Mesendoderm (in vitro differentiated cells): ENCODE measurements around the gene CD38.

ENCODE experiments used
- DNase-seq: peaks from one replicate; pipeline ENCODE4 v3.0.0; 2013
- H2AK5ac ChIP-seq: 2 replicates; pipeline ENCODE4 v1.6.1; 2013; ENCODE audit warnings: low read length, inconsistent platforms
- H2BK120ac ChIP-seq: 2 replicates; pipeline ENCODE4 v1.6.1; 2013; ENCODE audit warnings: low read depth, mild to moderate bottlenecking, low read length, moderate library complexity, mixed read lengths
- H2BK15ac ChIP-seq: replicated peaks from 2 replicates; pipeline ENCODE4 v1.6.1; 2013; ENCODE audit warnings: low read depth, mild to moderate bottlenecking, moderate library complexity
- H2BK5ac ChIP-seq: 2 replicates; pipeline ENCODE4 v1.6.1; 2013; ENCODE audit warnings: low read length, inconsistent platforms
- H3K18ac ChIP-seq: 2 replicates; pipeline ENCODE4 v1.6.1; 2013; ENCODE audit warnings: mild to moderate bottlenecking, low read length, mixed read lengths
- H3K23ac ChIP-seq: one replicate; pipeline ENCODE4 v1.6.1; 2013; ENCODE audit warnings: low read length
- H3K27ac ChIP-seq: 2 replicates; pipeline ENCODE4 v1.5.1; 2013; ENCODE audit warnings: low read depth, mild to moderate bottlenecking, inconsistent platforms, low read length, moderate library complexity
- H3K27me3 ChIP-seq: 2 replicates; pipeline ENCODE4 v1.6.1; 2013; ENCODE audit warnings: low read length, control low read depth, mild to moderate bottlenecking, inconsistent platforms; ENCODE audit not compliant: insufficient read depth, poor library complexity
- H3K36me3 ChIP-seq: 2 replicates; pipeline ENCODE4 v1.6.1; 2013; ENCODE audit warnings: low read length, inconsistent platforms; ENCODE audit not compliant: control insufficient read depth, insufficient read depth
- H3K4ac ChIP-seq: one replicate; pipeline ENCODE4 v1.6.1; 2013; ENCODE audit warnings: low read depth, mild to moderate bottlenecking, low read length, moderate library complexity
- H3K4me1 ChIP-seq: 2 replicates; pipeline ENCODE4 v1.6.1; 2013; ENCODE audit warnings: low read depth, low read length, inconsistent platforms; ENCODE audit not compliant: control insufficient read depth
- H3K4me2 ChIP-seq: 2 replicates; pipeline ENCODE4 v1.6.1; 2013; ENCODE audit warnings: low read length
- H3K4me3 ChIP-seq: 2 replicates; pipeline ENCODE4 v1.5.1; 2013; ENCODE audit warnings: mild to moderate bottlenecking, low read length
- H3K56ac ChIP-seq: one replicate; pipeline ENCODE4 v1.6.1; 2013; ENCODE audit warnings: low read length
- H3K79me1 ChIP-seq: 2 replicates; pipeline ENCODE4 v1.6.1; 2013; ENCODE audit warnings: low read length, inconsistent platforms
- H3K79me2 ChIP-seq: 2 replicates; pipeline ENCODE4 v1.6.1; 2013; ENCODE audit warnings: mild to moderate bottlenecking, low read length; ENCODE audit not compliant: control insufficient read depth, insufficient read depth
- H3K9ac ChIP-seq: 2 replicates; pipeline ENCODE4 v1.6.1; 2013; ENCODE audit warnings: low read length, inconsistent platforms
- H4K5ac ChIP-seq: one replicate; pipeline ENCODE4 v1.6.1; 2013; ENCODE audit warnings: low read length
- H4K8ac ChIP-seq: one replicate; pipeline ENCODE4 v1.6.1; 2013; ENCODE audit warnings: low read depth, mild to moderate bottlenecking, control low read depth, low read length, moderate library complexity
- WGBS: extraction: QIAGEN DNeasy Blood & Tissue Kit; methylation state at CpG from one replicate; pipeline ENCODE4 v1.1.7; 2013; ENCODE audit warnings: low lambda C conversion rate, missing lambda C conversion rate; ENCODE audit not compliant: insufficient coverage; ENCODE audit errors: extremely low coverage; 5-methylcytosine and 5-hydroxymethylcytosine counted together

Gene CD38

DNA sequence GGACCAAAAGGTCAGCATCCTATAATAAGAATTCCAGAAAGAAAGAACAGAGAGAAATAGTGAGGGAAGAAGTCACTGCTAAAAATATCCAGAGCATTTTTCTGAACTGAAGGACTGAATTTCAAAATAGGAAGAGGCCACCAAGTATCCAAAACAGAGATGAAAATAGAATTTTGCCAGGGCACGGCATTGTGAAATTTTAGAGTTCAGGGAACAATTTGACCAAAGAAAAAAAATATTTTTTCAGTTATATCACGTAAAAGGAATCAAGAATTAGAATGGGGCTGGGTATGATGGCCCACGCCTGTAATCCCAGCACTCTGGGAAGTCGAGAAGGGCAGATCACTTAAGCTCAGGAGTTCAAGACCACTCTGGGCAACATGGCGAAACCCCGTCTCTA, 95.0 kb downstream of the CD38 start:
- Histone ChIP-seq H3K9ac (no peak overlapping the region), H3K27me3 (no peaks in the 10 kb centered on the region), H2AK5ac (no peak overlapping the region), H3K36me3 (no peaks in the 10 kb centered on the region), H3K18ac (no peak overlapping the region), H3K79me1 (no peaks in the 10 kb centered on the region), H3K79me2 (no peaks in the 10 kb centered on the region), H4K8ac (no peak overlapping the region), H3K4ac (no peak overlapping the region), H2BK5ac (no peak overlapping the region), H2BK15ac (no peak overlapping the region), H3K4me2 (no peak overlapping the region), H3K27ac (no peak overlapping the region), H3K4me3 (no peak overlapping the region), H3K4me1 (no peaks in the 10 kb centered on the region), H3K23ac (no peak overlapping the region), H2BK120ac (no peak overlapping the region), H4K5ac (no peak overlapping the region), H3K56ac (no peak overlapping the region)
- no CpG with 5 or more reads among the region's 6 CpGs for WGBS
- DNase-seq, result no peak

DNA sequence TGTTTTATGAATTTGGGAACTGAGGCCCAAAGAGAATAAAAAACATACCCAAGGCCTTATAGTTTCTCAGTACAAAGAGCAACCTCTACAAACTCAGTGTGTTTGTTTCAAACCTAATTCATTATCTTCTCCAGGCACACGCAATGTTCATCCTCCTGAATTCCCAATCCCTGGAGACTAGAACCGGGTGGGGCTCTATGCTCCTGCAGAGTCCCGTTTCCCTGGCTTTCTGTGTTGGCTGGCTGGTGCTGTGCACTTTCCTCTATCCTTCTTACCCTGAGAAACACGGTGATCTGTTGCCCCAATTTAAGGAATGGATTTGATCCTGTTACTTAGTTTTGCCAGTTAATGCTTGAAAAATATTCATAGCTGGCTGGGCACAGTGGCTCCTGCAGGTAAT, 96.5 kb downstream of the CD38 start:
- no CpG with 5 or more reads among the region's 4 CpGs for WGBS

DNA sequence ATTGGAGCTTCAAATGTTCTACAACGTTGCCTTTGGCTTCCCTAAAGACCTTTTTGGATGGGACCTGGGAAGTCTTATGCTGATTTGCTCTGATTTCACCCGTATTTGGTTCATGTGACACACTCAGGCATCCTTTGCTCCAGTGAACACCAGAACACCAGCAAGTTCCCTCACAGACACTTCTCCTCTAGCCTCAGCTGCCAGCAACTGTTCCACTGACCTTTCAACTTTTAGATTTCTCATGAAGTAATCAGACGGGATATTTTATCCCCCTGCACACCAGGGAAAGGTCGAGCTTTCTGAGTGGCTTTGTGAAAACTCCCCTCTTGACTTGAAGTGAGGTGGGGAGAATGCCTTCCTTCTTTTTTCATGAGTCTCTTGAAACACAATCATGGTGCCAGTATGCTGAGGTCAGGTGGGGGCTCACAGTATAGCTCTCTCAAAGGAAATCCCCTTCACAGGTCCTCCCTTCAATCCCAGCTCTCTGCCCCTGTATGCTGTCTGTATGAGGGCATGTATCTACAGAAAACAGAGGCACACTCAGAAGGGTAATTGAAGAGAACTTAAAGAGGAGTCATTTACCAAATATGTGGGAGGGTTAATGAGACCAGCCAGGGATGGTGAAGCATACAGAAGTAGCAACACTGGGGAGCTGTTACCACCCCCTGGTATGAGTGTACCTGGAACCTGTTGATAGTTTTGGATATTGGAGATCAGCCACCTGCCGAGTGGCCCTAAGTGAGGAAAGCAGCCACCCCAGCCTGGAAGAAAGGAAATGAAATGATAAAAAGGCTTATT, 97.7 kb downstream of the CD38 start:
- no peak for DNase-seq
- no peaks in the 10 kb centered on the region for H3K79me1 ChIP-seq
- WGBS, result no CpG with 5 or more reads among the region's 5 CpGs
- H3K27ac ChIP-seq, result no peak overlapping the region
- no peak overlapping the region for H2AK5ac ChIP-seq
- no peak overlapping the region for H3K4ac ChIP-seq
- no peak overlapping the region for H3K4me2 ChIP-seq
- no peak overlapping the region for H3K56ac ChIP-seq
- no peak overlapping the region for H2BK5ac ChIP-seq
- no peak overlapping the region for H3K18ac ChIP-seq
- H4K8ac ChIP-seq, result no peak overlapping the region
- no peak overlapping the region for H4K5ac ChIP-seq
- no peaks in the 10 kb centered on the region for H3K79me2 ChIP-seq
- no peak overlapping the region for H2BK15ac ChIP-seq
- H2BK120ac ChIP-seq, result no peak overlapping the region
- H3K4me3 ChIP-seq, result no peak overlapping the region
- H3K9ac ChIP-seq, result no peak overlapping the region
- no peaks in the 10 kb centered on the region for H3K27me3 ChIP-seq
- H3K23ac ChIP-seq, result no peak overlapping the region
- H3K4me1 ChIP-seq, result no peaks in the 10 kb centered on the region
- no peaks in the 10 kb centered on the region for H3K36me3 ChIP-seq

More for the DNA sequence above, 96.5 kb downstream of the CD38 start:
- Histone ChIP-seq H3K56ac (no peak overlapping the region), H3K4me1 (no peaks in the 10 kb centered on the region), H4K8ac (no peak overlapping the region), H3K4me2 (no peak overlapping the region), H2BK120ac (no peak overlapping the region), H3K4me3 (no peak overlapping the region), H2AK5ac (no peak overlapping the region), H3K9ac (no peak overlapping the region), H3K36me3 (no peaks in the 10 kb centered on the region), H2BK15ac (no peak overlapping the region), H3K18ac (no peak overlapping the region), H3K4ac (no peak overlapping the region), H3K27me3 (no peaks in the 10 kb centered on the region), H3K79me2 (no peaks in the 10 kb centered on the region), H3K27ac (no peak overlapping the region), H3K23ac (no peak overlapping the region), H2BK5ac (no peak overlapping the region), H4K5ac (no peak overlapping the region), H3K79me1 (no peaks in the 10 kb centered on the region)
- no peak for DNase-seq

DNA sequence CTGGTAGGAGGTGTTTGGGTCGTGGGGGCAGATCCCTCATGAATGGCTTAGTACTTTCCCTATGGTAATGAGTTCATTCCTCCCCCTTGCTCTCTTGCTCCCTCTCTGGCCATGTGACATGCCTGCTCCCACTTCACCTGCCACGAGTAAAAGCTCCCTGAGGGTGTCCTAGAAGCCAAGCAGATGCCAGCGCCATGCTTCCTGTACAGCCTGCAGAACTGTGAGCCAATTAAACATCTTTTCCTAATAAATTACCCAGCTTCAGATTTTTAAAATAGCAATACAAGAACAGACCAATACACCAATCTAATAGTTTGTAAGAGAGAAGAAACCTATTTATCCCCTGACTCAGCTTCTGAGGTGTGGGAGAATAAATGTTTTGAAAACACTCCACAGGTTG, 99.9 kb downstream of the CD38 start:
- H3K9ac ChIP-seq, result no peak overlapping the region
- no peak overlapping the region for H3K18ac ChIP-seq
- no peak overlapping the region for H2BK5ac ChIP-seq
- H2BK120ac ChIP-seq, result no peak overlapping the region
- H3K27me3 ChIP-seq, result no peaks in the 10 kb centered on the region
- no peaks in the 10 kb centered on the region for H3K79me2 ChIP-seq
- H3K56ac ChIP-seq, result no peak overlapping the region
- H2AK5ac ChIP-seq, result no peak overlapping the region
- DNase-seq, result peak; percentile 28
- H3K4me2 ChIP-seq, result no peak overlapping the region
- no peak overlapping the region for H3K4me3 ChIP-seq
- no peaks in the 10 kb centered on the region for H3K4me1 ChIP-seq
- WGBS, result no CpG with 5 or more reads among the region's 3 CpGs
- no peak overlapping the region for H3K27ac ChIP-seq
- no peak overlapping the region for H3K4ac ChIP-seq
- no peaks in the 10 kb centered on the region for H3K36me3 ChIP-seq
- no peak overlapping the region for H3K23ac ChIP-seq
- no peaks in the 10 kb centered on the region for H3K79me1 ChIP-seq
- no peak overlapping the region for H4K8ac ChIP-seq
- H4K5ac ChIP-seq, result no peak overlapping the region
- no peak overlapping the region for H2BK15ac ChIP-seq

DNA sequence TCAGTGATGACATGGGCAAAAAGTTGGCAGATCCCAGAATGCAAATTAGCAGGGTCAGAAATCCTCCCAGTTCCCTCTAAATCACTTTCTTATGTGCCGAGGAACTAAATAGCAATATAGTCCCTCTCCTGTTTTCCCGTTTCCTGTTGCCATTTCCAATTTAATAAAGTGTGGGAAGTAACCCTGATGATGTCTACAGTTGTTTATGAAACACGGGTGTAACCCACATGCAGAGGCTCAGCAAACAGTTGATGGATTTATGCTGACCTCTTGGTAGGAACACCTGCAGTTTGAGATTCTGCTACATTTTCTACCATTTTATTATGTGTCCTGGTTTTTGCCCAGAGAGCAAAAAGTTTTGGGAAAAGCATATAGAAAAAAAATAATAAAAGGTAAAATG, 103.7 kb downstream of the CD38 start:
- WGBS, result no CpG with 5 or more reads among the region's 3 CpGs
- no peaks in the 10 kb centered on the region for H3K79me1 ChIP-seq
- H3K9ac ChIP-seq, result no peak overlapping the region
- no peaks in the 10 kb centered on the region for H3K79me2 ChIP-seq
- H2BK15ac ChIP-seq, result no peak overlapping the region
- H3K4me3 ChIP-seq, result no peak overlapping the region
- no peak overlapping the region for H3K27ac ChIP-seq
- no peak overlapping the region for H2AK5ac ChIP-seq
- no peak overlapping the region for H3K18ac ChIP-seq
- no peak overlapping the region for H4K5ac ChIP-seq
- H2BK120ac ChIP-seq, result no peak overlapping the region
- H4K8ac ChIP-seq, result no peak overlapping the region
- H3K4ac ChIP-seq, result no peak overlapping the region
- H3K27me3 ChIP-seq, result no peaks in the 10 kb centered on the region
- no peaks in the 10 kb centered on the region for H3K36me3 ChIP-seq
- no peak overlapping the region for H2BK5ac ChIP-seq
- no peak overlapping the region for H3K56ac ChIP-seq
- DNase-seq, result no peak
- no peaks in the 10 kb centered on the region for H3K4me1 ChIP-seq
- H3K23ac ChIP-seq, result no peak overlapping the region
- no peak overlapping the region for H3K4me2 ChIP-seq

DNA sequence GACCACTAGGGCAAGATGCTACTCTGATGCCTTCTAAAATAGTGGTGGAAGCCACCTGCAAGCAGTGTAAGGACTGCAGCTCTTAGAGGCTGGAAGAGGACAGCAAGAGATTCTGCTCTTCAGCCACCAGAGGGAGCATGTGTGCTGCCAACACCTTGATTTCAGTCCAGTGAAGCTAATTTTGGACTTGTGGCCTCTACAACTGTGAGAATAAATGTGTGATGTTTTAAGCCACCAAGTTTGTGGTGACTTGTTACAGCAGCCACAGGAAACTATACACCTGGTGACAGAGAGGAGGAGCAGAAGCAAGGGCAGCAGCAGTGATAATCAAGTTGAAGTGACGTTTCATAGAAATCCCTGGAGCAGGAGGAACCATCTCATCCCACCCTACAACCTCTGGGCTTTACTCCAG, 104.6 kb downstream of the CD38 start:
- Histone ChIP-seq H2BK5ac (no peak overlapping the region), H3K4me3 (no peak overlapping the region), H2AK5ac (no peak overlapping the region), H2BK120ac (no peak overlapping the region), H3K27ac (no peak overlapping the region), H3K4ac (no peak overlapping the region), H3K79me1 (no peaks in the 10 kb centered on the region), H3K9ac (no peak overlapping the region), H4K8ac (no peak overlapping the region), H3K4me1 (no peaks in the 10 kb centered on the region), H3K4me2 (no peak overlapping the region), H3K56ac (no peak overlapping the region), H2BK15ac (no peak overlapping the region), H3K18ac (no peak overlapping the region), H3K36me3 (no peaks in the 10 kb centered on the region), H3K27me3 (no peaks in the 10 kb centered on the region), H3K79me2 (no peaks in the 10 kb centered on the region), H4K5ac (no peak overlapping the region), H3K23ac (no peak overlapping the region)
- DNase-seq, result peak; percentile 90
- WGBS, result no CpG with 5 or more reads among the region's 1 CpG
